ENCODE data around the gene TBXAS1.

TBXAS1 gene

GRCh38 chr7:139829025-139829774 is at the start of gene TBXAS1:
Gene TBXAS1 (plus strand): TSS chr7:139829264. CDS start chr7:139829391, 127 bp downstream.
- DNase-seq, result no peak

- DNase-seq, result no peak
Measured at GRCh38 chr7:139782932-139783331, 46.1 kb upstream of the TBXAS1 start.

GRCh38 chr7:139783647-139784385 is 45.2 kb upstream of the TBXAS1 start:
- DNase-seq, result no peak

GRCh38 chr7:139784648-139785047 is 44.4 kb upstream of the TBXAS1 start:
- no peak for DNase-seq

- DNase-seq, result no peak
Measured at GRCh38 chr7:139791316-139791715, 37.7 kb upstream of the TBXAS1 start.

- no peak for DNase-seq
Measured at GRCh38 chr7:139797607-139798006, 31.5 kb upstream of the TBXAS1 start.

GRCh38 chr7:139798221-139798620 is 30.8 kb upstream of the TBXAS1 start:
- DNase-seq, result no peak

GRCh38 chr7:139798892-139799291 is 30.2 kb upstream of the TBXAS1 start:
- no peak for DNase-seq

- no peak for DNase-seq
Measured at GRCh38 chr7:139799586-139799985, 29.5 kb upstream of the TBXAS1 start.

GRCh38 chr7:139804571-139804970 is 24.5 kb upstream of the TBXAS1 start:
- no peak for DNase-seq

- no peak for DNase-seq
Measured at GRCh38 chr7:139807009-139807408, 22.1 kb upstream of the TBXAS1 start.

- no peak for DNase-seq
Measured at GRCh38 chr7:139808427-139808826, 20.6 kb upstream of the TBXAS1 start.

GRCh38 chr7:139808846-139809442 is 20.1 kb upstream of the TBXAS1 start:
- no peak for DNase-seq

GRCh38 chr7:139811066-139811465 is 18.0 kb upstream of the TBXAS1 start:
- no peak for DNase-seq

- DNase-seq, result no peak
Measured at GRCh38 chr7:139813151-139813550, 15.9 kb upstream of the TBXAS1 start.

GRCh38 chr7:139813689-139814088 is 15.4 kb upstream of the TBXAS1 start:
- DNase-seq, result no peak

- no peak for DNase-seq
Measured at GRCh38 chr7:139817249-139817648, 11.8 kb upstream of the TBXAS1 start.

GRCh38 chr7:139820089-139820488 is 9.0 kb upstream of the TBXAS1 start:
- no peak for DNase-seq

GRCh38 chr7:139821349-139822105 is 7.5 kb upstream of the TBXAS1 start:
- no peak for DNase-seq

GRCh38 chr7:139822855-139823254 is 6.2 kb upstream of the TBXAS1 start:
- no peak for DNase-seq

- no peak for DNase-seq
Measured at GRCh38 chr7:139823959-139824521, 5.0 kb upstream of the TBXAS1 start.

- no peak for DNase-seq
Measured at GRCh38 chr7:139825666-139826290, 3.3 kb upstream of the TBXAS1 start.

All from stimulated activated CD4-positive, alpha-beta T cell treated with anti-CD3 and anti-CD28 coated beads, Interleukin-4, amount 100 ng/mL, for 24 hours (primary cell).